ENCODE data around the gene INHBC.

INHBC gene

GRCh38 chr12:57461917-57462250, 27.3 kb downstream of the INHBC start:
- Histone ChIP-seq H4K8ac (ENCODE audit: low read depth, low read length) (no peak overlapping the region), H3K23ac (ENCODE audit: low read depth, low read length, poor library complexity) (no peak overlapping the region), H3K9ac (ENCODE audit: low read depth, low read length, poor library complexity) (no peak overlapping the region), H3K79me1 (ENCODE audit: low read depth, low read length) (no peaks in the 10 kb centered on the region), H3K9me3 (replicated peaks in 1 of 2; ENCODE audit: control insufficient read depth in 2 of 2, insufficient read depth in 1 of 2, low read depth in 1 of 2, low read length in 2 of 2) (no peaks in the 10 kb centered on the region), H3K14ac (ENCODE audit: low read length) (no peak overlapping the region), H3K4me1 (ENCODE audit: control insufficient read depth in 2 of 2, insufficient read depth in 1 of 2, low read depth in 1 of 2, low read length in 2 of 2) (peaks cover 18 to 24% of the 10 kb centered on the region in 2 donors), H3K4me3 (ENCODE audit: low read length in 2 of 2) (peak overlapping the region; percentile 49 to 69), H2AK5ac (ENCODE audit: low read depth, low read length) (no peak overlapping the region), H3K4me2 (ENCODE audit: insufficient read depth, low read length, poor library complexity, severe bottlenecking) (peak overlapping the region; percentile 58), H2BK12ac (ENCODE audit: low read length) (no peak overlapping the region), H3K18ac (ENCODE audit: low read length) (no peak overlapping the region), H2BK120ac (ENCODE audit: low read depth, low read length) (no peak overlapping the region), H3K27me3 (ENCODE audit: control insufficient read depth in 3 of 3, insufficient read depth in 3 of 3, low read depth in 1 of 3, low read length in 3 of 3) (peaks cover 0 to 13% (median 0%) of the 10 kb centered on the region in 3 experiments), H2BK15ac (ENCODE audit: low read length) (no peak overlapping the region), H4K91ac (ENCODE audit: low read depth, low read length, poor library complexity) (no peak overlapping the region), H3K36me3 (replicated peaks in 1 of 2; ENCODE audit: control insufficient read depth in 2 of 2, insufficient read depth in 2 of 2, low read length in 2 of 2) (no peaks in the 10 kb centered on the region), H3K4ac (ENCODE audit: low read length) (no peak overlapping the region), H3K27ac (replicated peaks; ENCODE audit: low read length) (no peak overlapping the region), H2AFZ (ENCODE audit: low read length) (peak overlapping the region; percentile 72), H2BK5ac (ENCODE audit: low read length) (no peak overlapping the region)
- DNase-seq (ENCODE audit: low spot score), result peak; percentile 43
- no CpG with 5 or more reads among the region's 9 CpGs for WGBS, 2 donors (ENCODE audit: extremely low coverage in 2 of 2, insufficient read length in 2 of 2, insufficient replicate concordance in 1 of 2)

GRCh38 chr12:57462251-57462911, 27.8 kb downstream of the INHBC start:
- Histone ChIP-seq H3K36me3 (replicated peaks in 1 of 2; ENCODE audit: control insufficient read depth in 2 of 2, insufficient read depth in 2 of 2, low read length in 2 of 2) (no peaks in the 10 kb centered on the region), H3K18ac (ENCODE audit: low read length) (no peak overlapping the region), H3K14ac (ENCODE audit: low read length) (no peak overlapping the region), H3K23ac (ENCODE audit: low read depth, low read length, poor library complexity) (no peak overlapping the region), H2BK12ac (ENCODE audit: low read length) (no peak overlapping the region), H2BK120ac (ENCODE audit: low read depth, low read length) (no peak overlapping the region), H4K8ac (ENCODE audit: low read depth, low read length) (no peak overlapping the region), H3K9me3 (replicated peaks in 1 of 2; ENCODE audit: control insufficient read depth in 2 of 2, insufficient read depth in 1 of 2, low read depth in 1 of 2, low read length in 2 of 2) (no peaks in the 10 kb centered on the region), H3K27me3 (ENCODE audit: control insufficient read depth in 3 of 3, insufficient read depth in 3 of 3, low read depth in 1 of 3, low read length in 3 of 3) (peaks cover 0 to 13% (median 0%) of the 10 kb centered on the region in 3 experiments), H3K4ac (ENCODE audit: low read length) (no peak overlapping the region), H3K27ac (replicated peaks; ENCODE audit: low read length) (no peak overlapping the region), H2AK5ac (ENCODE audit: low read depth, low read length) (no peak overlapping the region), H4K91ac (ENCODE audit: low read depth, low read length, poor library complexity) (no peak overlapping the region), H2BK5ac (ENCODE audit: low read length) (no peak overlapping the region), H3K79me1 (ENCODE audit: low read depth, low read length) (no peaks in the 10 kb centered on the region), H3K4me3 (ENCODE audit: low read length in 2 of 2) (peak overlapping the region; percentile 49 to 69), H3K9ac (ENCODE audit: low read depth, low read length, poor library complexity) (no peak overlapping the region), H2AFZ (ENCODE audit: low read length) (peak overlapping the region; percentile 72), H2BK15ac (ENCODE audit: low read length) (no peak overlapping the region), H3K4me2 (ENCODE audit: insufficient read depth, low read length, poor library complexity, severe bottlenecking) (peak overlapping the region; percentile 58), H3K4me1 (ENCODE audit: control insufficient read depth in 2 of 2, insufficient read depth in 1 of 2, low read depth in 1 of 2, low read length in 2 of 2) (peaks cover 18 to 24% of the 10 kb centered on the region in 2 donors)
- DNase-seq (ENCODE audit: low spot score), result peak; percentile 88
- no CpG with 5 or more reads among the region's 28 CpGs for WGBS, 2 donors (ENCODE audit: extremely low coverage in 2 of 2, insufficient read length in 2 of 2, insufficient replicate concordance in 1 of 2)

GRCh38 chr12:57462912-57463253, 28.3 kb downstream of the INHBC start:
- H3K4me2 ChIP-seq (ENCODE audit: insufficient read depth, low read length, poor library complexity, severe bottlenecking), result no peak overlapping the region
- H2AFZ ChIP-seq (ENCODE audit: low read length), result peak overlapping the region; percentile 72
- no peaks in the 10 kb centered on the region for H3K36me3 ChIP-seq (replicated peaks in 1 of 2; ENCODE audit: control insufficient read depth in 2 of 2, insufficient read depth in 2 of 2, low read length in 2 of 2)
- H3K4me1 ChIP-seq (ENCODE audit: control insufficient read depth in 2 of 2, insufficient read depth in 1 of 2, low read depth in 1 of 2, low read length in 2 of 2), result peaks cover 18 to 24% of the 10 kb centered on the region in 2 donors
- H4K91ac ChIP-seq (ENCODE audit: low read depth, low read length, poor library complexity), result no peak overlapping the region
- no peak overlapping the region for H2BK5ac ChIP-seq (ENCODE audit: low read length)
- H2AK5ac ChIP-seq (ENCODE audit: low read depth, low read length), result no peak overlapping the region
- no peak overlapping the region for H3K18ac ChIP-seq (ENCODE audit: low read length)
- H3K14ac ChIP-seq (ENCODE audit: low read length), result no peak overlapping the region
- no peak overlapping the region for H3K27ac ChIP-seq (replicated peaks; ENCODE audit: low read length)
- no peaks in the 10 kb centered on the region for H3K9me3 ChIP-seq (replicated peaks in 1 of 2; ENCODE audit: control insufficient read depth in 2 of 2, insufficient read depth in 1 of 2, low read depth in 1 of 2, low read length in 2 of 2)
- no peak overlapping the region for H3K4ac ChIP-seq (ENCODE audit: low read length)
- H3K79me1 ChIP-seq (ENCODE audit: low read depth, low read length), result no peaks in the 10 kb centered on the region
- no CpG with 5 or more reads among the region's 5 CpGs for WGBS, 2 donors (ENCODE audit: extremely low coverage in 2 of 2, insufficient read length in 2 of 2, insufficient replicate concordance in 1 of 2)
- no peak overlapping the region for H3K4me3 ChIP-seq (ENCODE audit: low read length in 2 of 2)
- H2BK12ac ChIP-seq (ENCODE audit: low read length), result no peak overlapping the region
- DNase-seq (ENCODE audit: low spot score), result no peak
- no peak overlapping the region for H3K9ac ChIP-seq (ENCODE audit: low read depth, low read length, poor library complexity)
- no peak overlapping the region for H3K23ac ChIP-seq (ENCODE audit: low read depth, low read length, poor library complexity)
- H4K8ac ChIP-seq (ENCODE audit: low read depth, low read length), result no peak overlapping the region
- H2BK120ac ChIP-seq (ENCODE audit: low read depth, low read length), result no peak overlapping the region
- no peak overlapping the region for H2BK15ac ChIP-seq (ENCODE audit: low read length)
- peaks cover 0 to 13% (median 0%) of the 10 kb centered on the region in 3 experiments for H3K27me3 ChIP-seq (ENCODE audit: control insufficient read depth in 3 of 3, insufficient read depth in 3 of 3, low read depth in 1 of 3, low read length in 3 of 3)

GRCh38 chr12:57464569-57464968, 30.0 kb downstream of the INHBC start:
- no peak overlapping the region for H4K8ac ChIP-seq (ENCODE audit: low read depth, low read length)
- WGBS, 2 donors (ENCODE audit: extremely low coverage in 2 of 2, insufficient read length in 2 of 2, insufficient replicate concordance in 1 of 2), result no CpG with 5 or more reads among the region's 12 CpGs
- H2BK120ac ChIP-seq (ENCODE audit: low read depth, low read length), result no peak overlapping the region
- no peak overlapping the region for H3K27ac ChIP-seq (replicated peaks; ENCODE audit: low read length)
- no peak overlapping the region for H3K4me2 ChIP-seq (ENCODE audit: insufficient read depth, low read length, poor library complexity, severe bottlenecking)
- no peaks in the 10 kb centered on the region for H3K36me3 ChIP-seq (replicated peaks in 1 of 2; ENCODE audit: control insufficient read depth in 2 of 2, insufficient read depth in 2 of 2, low read length in 2 of 2)
- no peak overlapping the region for H3K4ac ChIP-seq (ENCODE audit: low read length)
- peaks cover 0 to 13% (median 0%) of the 10 kb centered on the region in 3 experiments for H3K27me3 ChIP-seq (ENCODE audit: control insufficient read depth in 3 of 3, insufficient read depth in 3 of 3, low read depth in 1 of 3, low read length in 3 of 3)
- H2AK5ac ChIP-seq (ENCODE audit: low read depth, low read length), result no peak overlapping the region
- no peak for DNase-seq (ENCODE audit: low spot score)
- no peaks in the 10 kb centered on the region for H3K9me3 ChIP-seq (replicated peaks in 1 of 2; ENCODE audit: control insufficient read depth in 2 of 2, insufficient read depth in 1 of 2, low read depth in 1 of 2, low read length in 2 of 2)
- H3K23ac ChIP-seq (ENCODE audit: low read depth, low read length, poor library complexity), result no peak overlapping the region
- H3K79me1 ChIP-seq (ENCODE audit: low read depth, low read length), result no peaks in the 10 kb centered on the region
- H3K14ac ChIP-seq (ENCODE audit: low read length), result no peak overlapping the region
- no peak overlapping the region for H3K18ac ChIP-seq (ENCODE audit: low read length)
- peaks cover 14 to 19% of the 10 kb centered on the region in 2 donors for H3K4me1 ChIP-seq (ENCODE audit: control insufficient read depth in 2 of 2, insufficient read depth in 1 of 2, low read depth in 1 of 2, low read length in 2 of 2)
- H3K4me3 ChIP-seq (ENCODE audit: low read length in 2 of 2), result no peak overlapping the region
- no peak overlapping the region for H2BK12ac ChIP-seq (ENCODE audit: low read length)
- no peak overlapping the region for H2BK5ac ChIP-seq (ENCODE audit: low read length)
- no peak overlapping the region for H2AFZ ChIP-seq (ENCODE audit: low read length)
- no peak overlapping the region for H3K9ac ChIP-seq (ENCODE audit: low read depth, low read length, poor library complexity)
- H4K91ac ChIP-seq (ENCODE audit: low read depth, low read length, poor library complexity), result no peak overlapping the region
- H2BK15ac ChIP-seq (ENCODE audit: low read length), result no peak overlapping the region

Measured in neuronal stem cell (in vitro differentiated cells).